Measurements from ENCODE around the gene TPRG1L. TPM values are rescaled to one million over a fixed set of nuclear protein-coding genes. Genes with fewer than 3 reads are reported as not detected.

The TPRG1L gene
- total RNA-seq, 4 donors from 2014 or later: 33.9 to 45.1 (median 40.0) TPM

- Histone ChIP-seq H3K27ac (no peak overlapping the region), H3K27me3 (no peaks in the 10 kb centered on the region), H3K4me1 (peaks cover 18 to 23% of the 10 kb centered on the region in 2 donors), H3K4me3 (replicated peaks in 1 of 3) (peak overlapping the region in 1 of 3 donors; percentile 1), H3K36me3 (no peaks in the 10 kb centered on the region), H3K9me3 (no peaks in the 10 kb centered on the region)
- WGBS, 2 donors: 2 to 25% methylated on average over 4 to 26 of the region's 26 CpGs
- DNase-seq: peak; percentile 70 to 76
- intact Hi-C loops (cut with DNase I): no loop called here
- TF ChIP-seq CTCF (IDR thresholded peaks at IDR 0.05): no peak
- TF ChIP-seq POLR2A (IDR thresholded peaks at IDR 0.05): no peak
Measured at GRCh38 chr1:3598051-3598491, 26.7 kb upstream of the TPRG1L start.

GRCh38 chr1:3598522-3599285 is 26.1 kb upstream of the TPRG1L start:
- Histone ChIP-seq H3K36me3 (no peaks in the 10 kb centered on the region), H3K27me3 (no peaks in the 10 kb centered on the region), H3K4me3 (replicated peaks in 1 of 3) (peak overlapping the region in 1 of 3 donors; percentile 1), H3K4me1 (peaks cover 18 to 23% of the 10 kb centered on the region in 2 donors), H3K9me3 (no peaks in the 10 kb centered on the region), H3K27ac (no peak overlapping the region)
- DNase-seq: peak in 1 of 2 donors; percentile 26
- TF ChIP-seq POLR2A (IDR thresholded peaks at IDR 0.05): no peak
- no peak for TF ChIP-seq CTCF (IDR thresholded peaks at IDR 0.05)
- intact Hi-C loops (cut with DNase I): no loop called here
- WGBS, 2 donors: 13 to 34% methylated on average over 6 to 9 of the region's 30 CpGs

- H3K9me3 ChIP-seq: no peaks in the 10 kb centered on the region
- no peak overlapping the region for H3K27ac ChIP-seq
- H3K4me3 ChIP-seq (replicated peaks in 1 of 3): no peak overlapping the region
- intact Hi-C loops (cut with DNase I): no loop called here
- no peaks in the 10 kb centered on the region for H3K27me3 ChIP-seq
- H3K4me1 ChIP-seq: peaks cover 18 to 23% of the 10 kb centered on the region in 2 donors
- 88% methylated on average over 13 of the region's 16 CpGs; no CpG with 5 or more reads in 1 of the 2 donors for WGBS, 2 donors
- no peak for DNase-seq
- no peak for TF ChIP-seq POLR2A (IDR thresholded peaks at IDR 0.05)
- no peak for TF ChIP-seq CTCF (IDR thresholded peaks at IDR 0.05)
- no peaks in the 10 kb centered on the region for H3K36me3 ChIP-seq
Measured at GRCh38 chr1:3599286-3599811, 25.5 kb upstream of the TPRG1L start.

GRCh38 chr1:3599816-3600215 is 25.0 kb upstream of the TPRG1L start:
- Histone ChIP-seq H3K27ac (no peak overlapping the region), H3K9me3 (no peaks in the 10 kb centered on the region), H3K27me3 (no peaks in the 10 kb centered on the region), H3K36me3 (no peaks in the 10 kb centered on the region), H3K4me3 (replicated peaks in 1 of 3) (no peak overlapping the region), H3K4me1 (peaks cover 18 to 23% of the 10 kb centered on the region in 2 donors)
- WGBS, 2 donors: 87 to 92% methylated on average over 3 to 13 of the region's 15 CpGs
- no peak for DNase-seq
- TF ChIP-seq POLR2A (IDR thresholded peaks at IDR 0.05) (no peak), CTCF (IDR thresholded peaks at IDR 0.05) (no peak)
- intact Hi-C loops (cut with DNase I): no loop called here

GRCh38 chr1:3600354-3600753 is 24.5 kb upstream of the TPRG1L start:
- no peak for DNase-seq
- WGBS, 2 donors: 86 to 92% methylated on average over 9 to 10 of the region's 10 CpGs
- H3K4me3 ChIP-seq (replicated peaks in 1 of 3): no peak overlapping the region
- H3K36me3 ChIP-seq: no peaks in the 10 kb centered on the region
- peaks cover 18 to 23% of the 10 kb centered on the region in 2 donors for H3K4me1 ChIP-seq
- intact Hi-C loops (cut with DNase I): no loop called here
- H3K27me3 ChIP-seq: no peaks in the 10 kb centered on the region
- H3K27ac ChIP-seq: no peak overlapping the region
- no peaks in the 10 kb centered on the region for H3K9me3 ChIP-seq
- TF ChIP-seq CTCF (IDR thresholded peaks at IDR 0.05) (no peak), POLR2A (IDR thresholded peaks at IDR 0.05) (no peak)
